H1 (cell line): ENCODE measurements around the gene GIMAP5. TPM values are rescaled to one million over a fixed set of nuclear protein-coding genes. Genes with fewer than 3 reads are reported as not detected.

ENCODE experiments used
- RBBP5 ChIP-seq: IDR thresholded peaks from 2 replicates; pipeline ENCODE4 v1.7.1; 2012; ENCODE audit warnings: low read depth, mild to moderate bottlenecking, inconsistent platforms, low read length, moderate library complexity, borderline replicate concordance
- SRF ChIP-seq: IDR thresholded peaks from 2 replicates; pipeline ENCODE4 v1.6.1; 2011; ENCODE audit warnings: mild to moderate bottlenecking, low read depth, low read length, moderate library complexity
- SUZ12 ChIP-seq: fragments of 200-600 bp; sonication (generic); IDR thresholded peaks from 2 replicates; pipeline ENCODE4 v1.6.1; 2012; ENCODE audit warnings: mild to moderate bottlenecking, inconsistent platforms, low read length, moderate library complexity, mixed read lengths
- polyA plus RNA-seq, 7 experiments: library from polyadenylated mRNA; depleted of rRNA in 3 of 7; stranded (reverse) in 5 of 7; unstranded in 2 of 7; fragments of >200 nt in 5 of 7; fragments of 200-250 nt in 2 of 7; gene quantifications; 1 replicate in 5 of 7; 2 replicates in 1 of 7; 4 replicates in 1 of 7; pipeline versions ENCODE4 v1.2.1 to v1.2.3, GENCODE V29; 2011 to 2013; ENCODE audit warnings: missing spikeins in 2 of 7, mixed read lengths in 2 of 7
- total RNA-seq: library from RNA; stranded (reverse); fragmentation: NEBNext Ultra II Directional; extraction: Animal tissue kit (Norgen Biotek cat#: 25700); gene quantifications from 2 replicates; pipeline ENCODE4 v1.2.1, GENCODE V29; 2021

GIMAP5 gene
- total and polyA plus RNA-seq, 2 of the 8 experiments (the other 6 are each of a cell fraction or from before 2014, with no cell fraction given), result not detected

DNA sequence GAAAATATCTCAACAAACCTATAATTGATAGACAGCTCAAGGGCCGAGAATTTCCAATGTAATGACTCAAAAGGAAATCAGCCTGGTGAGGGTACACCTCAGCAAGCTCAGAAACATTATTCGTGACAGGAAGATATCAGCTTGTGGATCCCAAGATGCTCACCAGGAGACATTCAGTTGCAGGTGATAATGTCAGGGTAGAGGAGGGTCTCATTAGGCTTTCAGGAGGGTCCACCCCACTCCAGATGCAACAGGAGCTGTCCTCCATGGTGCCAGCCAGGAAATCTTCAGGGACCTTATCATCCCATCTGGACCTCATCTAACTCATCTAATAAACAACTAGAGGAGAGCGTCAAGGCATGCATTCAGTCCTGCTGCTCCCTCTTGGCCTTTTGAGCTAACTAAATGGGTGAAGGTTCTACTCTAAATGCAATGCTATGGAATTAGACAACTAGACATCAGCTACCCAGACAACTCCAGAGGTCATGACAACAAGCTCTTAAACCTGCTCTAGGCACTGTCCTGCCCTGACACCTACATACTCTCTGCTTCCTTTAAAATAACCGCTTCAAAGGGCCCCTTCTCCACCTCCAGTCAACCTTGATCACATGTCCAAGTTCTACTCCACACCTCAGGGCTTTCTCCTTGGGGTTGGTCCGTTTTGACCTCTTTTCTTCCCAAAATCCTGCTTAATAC is 4.3 kb upstream of the GIMAP5 start (continued):
- TF ChIP-seq SRF (no peak), SUZ12 (0 out of 2 replicates have a peak, but pooled peaks have one; percentile 17), RBBP5 (no peak)
